Common myeloid progenitor, CD34-positive (primary cell): ENCODE measurements around the gene SIRT1.
"Not testable (repeated sequence)": the region's sequence is repeated elsewhere in the genome, so short reads cannot be mapped to it uniquely, and the experiment has no call there.

ENCODE experiments used
- CTCF ChIA-PET: fragments of 350-600 bp; sonication (Branson Sonifier 250); formaldehyde crosslinking; loops from one replicate; lab custom pipeline; 2021; ENCODE audit warnings: antibody characterized with exemption; lab: Charles Lee
- POLR2A ChIA-PET: fragments of 350-600 bp; sonication (Branson Sonifier 250); formaldehyde crosslinking; loops from one replicate; lab custom pipeline; 2021; ENCODE audit warnings: antibody characterized with exemption; lab: Charles Lee
- DNase-seq, 3 donors: peaks; one replicate each; pipeline versions ENCODE4 v3.0.0 to v3.0.0-alpha.2; 2013
- H3K27ac ChIP-seq, 2 experiments: 1 replicate in 1 of 2; 2 replicates in 1 of 2; pipeline ENCODE4 v1.7.0; 2013; ENCODE audit warnings: inconsistent platforms in 2 of 2, low read length in 2 of 2, mild to moderate bottlenecking in 2 of 2, low read depth in 1 of 2, moderate library complexity in 1 of 2; ENCODE audit not compliant: severe bottlenecking in 2 of 2, insufficient read depth in 1 of 2, poor library complexity in 1 of 2
- H3K27me3 ChIP-seq, 5 experiments: replicated peaks in 2 of 5; 1 replicate in 3 of 5; 2 replicates in 2 of 5; pipeline versions ENCODE4 v1.6.1 to v1.7.0; 2013; ENCODE audit warnings: low read length in 4 of 5, mild to moderate bottlenecking in 2 of 5, moderate library complexity in 2 of 5, inconsistent platforms in 1 of 5; ENCODE audit not compliant: insufficient read depth in 5 of 5, control insufficient read depth in 4 of 5
- H3K36me3 ChIP-seq, 4 experiments: 1 replicate in 2 of 4; 2 replicates in 2 of 4; pipeline versions ENCODE4 v1.6.1 to v1.7.0; 2013; ENCODE audit warnings: low read length in 3 of 4, control low read depth in 1 of 4, mild to moderate bottlenecking in 1 of 4; ENCODE audit not compliant: control insufficient read depth in 4 of 4, insufficient read depth in 4 of 4
- H3K4me1 ChIP-seq, 4 experiments: 1 replicate in 3 of 4; 2 replicates in 1 of 4; pipeline versions ENCODE4 v1.6.1 to v1.7.1; 2013; ENCODE audit warnings: low read length in 3 of 4, mild to moderate bottlenecking in 3 of 4, control low read depth in 1 of 4, inconsistent platforms in 1 of 4, moderate library complexity in 1 of 4; ENCODE audit not compliant: control insufficient read depth in 4 of 4, insufficient read depth in 4 of 4; ENCODE audit errors: control extremely low read depth in 1 of 4
- H3K4me3 ChIP-seq, 7 experiments: 1 replicate in 4 of 7; 2 replicates in 3 of 7; pipeline versions ENCODE4 v1.5.1 to v1.7.0; 2013; ENCODE audit warnings: mild to moderate bottlenecking in 7 of 7, low read length in 6 of 7, moderate library complexity in 6 of 7, inconsistent platforms in 2 of 7, low read depth in 2 of 7, control low read depth in 1 of 7; ENCODE audit not compliant: insufficient read depth in 4 of 7, control insufficient read depth in 1 of 7; ENCODE audit errors: extremely low read depth in 1 of 7
- H3K9me3 ChIP-seq, 5 experiments: 1 replicate in 4 of 5; 2 replicates in 1 of 5; pipeline versions ENCODE4 v1.6.1 to v1.7.1; 2013; ENCODE audit warnings: low read length in 4 of 5, mild to moderate bottlenecking in 2 of 5, inconsistent platforms in 1 of 5, low read depth in 1 of 5, moderate library complexity in 1 of 5; ENCODE audit not compliant: control insufficient read depth in 4 of 5, insufficient read depth in 2 of 5; ENCODE audit errors: control extremely low read depth in 1 of 5
- WGBS: methylation state at CpG from one replicate; pipeline ENCODE4 v1.1.5; 2013; ENCODE audit not compliant: insufficient coverage; 5-methylcytosine and 5-hydroxymethylcytosine counted together

Gene SIRT1

GRCh38 chr10:67875340-67876238 lies 8.9 kb upstream of the SIRT1 start:
- ChIA-PET POLR2A (no interaction called here), CTCF (interaction anchor here (1.2 kb wide), 1 partner anchor 8 kb away, joined by 4 read pairs; the partner anchor contains the start of gene SIRT1)
- Histone ChIP-seq H3K36me3 (no peaks in the 10 kb centered on the region), H3K27me3 (no peaks in the 10 kb centered on the region), H3K4me3 (no peak overlapping the region), H3K9me3 (no peaks in the 10 kb centered on the region), H3K27ac (no peak overlapping the region), H3K4me1 (no peaks in the 10 kb centered on the region)
- DNase-seq, result no peak
- WGBS, result 67% methylated on average over 1 of the region's 3 CpGs

- H3K27ac ChIP-seq, H3K36me3 ChIP-seq, H3K9me3 ChIP-seq, H3K4me1 ChIP-seq, H3K27me3 ChIP-seq, POLR2A ChIA-PET, H3K4me3 ChIP-seq, DNase-seq: not testable (repeated sequence)
- CTCF ChIA-PET, result interaction anchor here (1.4 kb wide), 1 partner anchor 14 kb away, joined by 3 read pairs; no protein-coding TSS in a partner anchor
- WGBS, result 100% methylated on average over 1 of the region's 11 CpGs
Observed at GRCh38 chr10:67877421-67877820, 7.0 kb upstream of the SIRT1 start.

GRCh38 chr10:67878133-67878532 lies 6.3 kb upstream of the SIRT1 start:
- Histone ChIP-seq H3K4me3 (no peak overlapping the region), H3K27ac (no peak overlapping the region), H3K9me3 (no peaks in the 10 kb centered on the region), H3K36me3 (no peaks in the 10 kb centered on the region), H3K4me1 (no peaks in the 10 kb centered on the region), H3K27me3 (no peaks in the 10 kb centered on the region)
- ChIA-PET POLR2A (interaction anchor here (0.7 kb wide), 1 partner anchor 266 kb away, joined by 4 read pairs; no protein-coding TSS in a partner anchor), CTCF (interaction anchor here (1.4 kb wide), 1 partner anchor 15 kb away, joined by 3 read pairs; no protein-coding TSS in a partner anchor)
- 100% methylated on average over 3 of the region's 7 CpGs for WGBS
- no peak for DNase-seq

GRCh38 chr10:67883710-67884312 lies 645 bp upstream of the SIRT1 start:
- ChIA-PET POLR2A (no interaction called here), CTCF (interaction anchor here (0.9 to 2.8 kb wide), 7 partner anchors 9 to 28 kb away, joined by 3 to 16 read pairs (median 4); no protein-coding TSS in a partner anchor)
- H3K27ac ChIP-seq, result peak overlapping the region in 1 of 2 experiments; percentile 76
- peaks cover 3 to 20% (median 14%) of the 10 kb centered on the region in 4 experiments for H3K36me3 ChIP-seq
- WGBS, result 38% methylated on average over 4 of the region's 13 CpGs
- H3K4me3 ChIP-seq, result peak overlapping the region; percentile 31 to 93 (median 78)
- H3K4me1 ChIP-seq, result peaks cover 2 to 13% (median 10%) of the 10 kb centered on the region in 4 experiments
- DNase-seq, result peak in 1 of 3 donors; percentile 26
- H3K9me3 ChIP-seq, result no peaks in the 10 kb centered on the region
- no peaks in the 10 kb centered on the region for H3K27me3 ChIP-seq

GRCh38 chr10:67884842-67885670 lies 600 bp downstream of the SIRT1 start:
- DNase-seq, result peak; percentile 69 to 90 (median 84)
- H3K4me1 ChIP-seq, result peaks cover 2 to 13% (median 10%) of the 10 kb centered on the region in 4 experiments
- H3K4me3 ChIP-seq, result peak overlapping the region; percentile 76 to 93 (median 84)
- H3K36me3 ChIP-seq, result peaks cover 8 to 28% (median 20%) of the 10 kb centered on the region in 4 experiments
- under 1% methylated on average over 53 of the region's 73 CpGs for WGBS
- CTCF ChIA-PET, result interaction anchor here (0.7 to 2.8 kb wide), 5 partner anchors 10 to 30 kb away, joined by 3 to 10 read pairs (median 4); no protein-coding TSS in a partner anchor
- POLR2A ChIA-PET, result interaction anchor here (0.6 to 1.0 kb wide), 2 partner anchors 10 to 16 kb away, joined by 3 to 4 read pairs; no protein-coding TSS in a partner anchor
- no peaks in the 10 kb centered on the region for H3K27me3 ChIP-seq
- H3K27ac ChIP-seq, result peak overlapping the region; percentile 66 to 76
- no peaks in the 10 kb centered on the region for H3K9me3 ChIP-seq

GRCh38 chr10:67893637-67894036 lies 9.2 kb downstream of the SIRT1 start:
- Histone ChIP-seq H3K9me3 (no peaks in the 10 kb centered on the region), H3K27ac (no peak overlapping the region), H3K4me1 (no peaks in the 10 kb centered on the region), H3K36me3 (peaks cover 18 to 80% (median 45%) of the 10 kb centered on the region in 4 experiments), H3K4me3 (no peak overlapping the region), H3K27me3 (no peaks in the 10 kb centered on the region)
- 98% methylated on average over 5 of the region's 14 CpGs for WGBS
- ChIA-PET CTCF (no interaction called here), POLR2A (interaction anchor here (0.6 kb wide), 1 partner anchor 91 kb away, joined by 3 read pairs; no protein-coding TSS in a partner anchor)
- no peak for DNase-seq
